B cell (primary cell): Measurements from ENCODE around the gene C1QTNF12.

Experiments used
- EZH2 ChIP-seq: IDR thresholded peaks from 2 replicates; pipeline ENCODE4 v1.6.1; 2012; ENCODE audit warnings: borderline replicate concordance, low read depth, mild to moderate bottlenecking, moderate library complexity, low read length; ENCODE audit not compliant: insufficient read depth, poor library complexity, severe bottlenecking
- TF ChIP-seq, protein P1 (sequence below): fragments of 200-600 bp; IDR thresholded peaks from one replicate; pipeline ENCODE4 v1.8.0; 2022; ENCODE audit warnings: antibody characterized with exemption, mild to moderate bottlenecking

DNA sequence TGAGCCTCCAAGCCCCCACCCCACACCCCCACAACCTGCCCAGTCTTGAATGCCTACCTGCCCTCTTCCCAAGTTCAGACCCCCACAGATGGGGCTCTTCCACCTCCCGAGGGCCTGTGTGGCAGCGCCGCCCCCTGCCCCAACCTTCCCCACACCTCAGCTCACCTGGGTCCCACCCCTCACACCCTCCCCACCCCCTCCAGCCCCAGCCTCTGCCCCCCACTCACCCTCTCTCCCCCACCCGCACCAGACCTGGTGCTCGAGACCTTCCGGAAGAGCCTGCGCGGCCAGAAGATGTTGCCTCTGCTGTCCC, 49.4 kb downstream of the C1QTNF12 start:
- TF ChIP-seq, protein P1, sequence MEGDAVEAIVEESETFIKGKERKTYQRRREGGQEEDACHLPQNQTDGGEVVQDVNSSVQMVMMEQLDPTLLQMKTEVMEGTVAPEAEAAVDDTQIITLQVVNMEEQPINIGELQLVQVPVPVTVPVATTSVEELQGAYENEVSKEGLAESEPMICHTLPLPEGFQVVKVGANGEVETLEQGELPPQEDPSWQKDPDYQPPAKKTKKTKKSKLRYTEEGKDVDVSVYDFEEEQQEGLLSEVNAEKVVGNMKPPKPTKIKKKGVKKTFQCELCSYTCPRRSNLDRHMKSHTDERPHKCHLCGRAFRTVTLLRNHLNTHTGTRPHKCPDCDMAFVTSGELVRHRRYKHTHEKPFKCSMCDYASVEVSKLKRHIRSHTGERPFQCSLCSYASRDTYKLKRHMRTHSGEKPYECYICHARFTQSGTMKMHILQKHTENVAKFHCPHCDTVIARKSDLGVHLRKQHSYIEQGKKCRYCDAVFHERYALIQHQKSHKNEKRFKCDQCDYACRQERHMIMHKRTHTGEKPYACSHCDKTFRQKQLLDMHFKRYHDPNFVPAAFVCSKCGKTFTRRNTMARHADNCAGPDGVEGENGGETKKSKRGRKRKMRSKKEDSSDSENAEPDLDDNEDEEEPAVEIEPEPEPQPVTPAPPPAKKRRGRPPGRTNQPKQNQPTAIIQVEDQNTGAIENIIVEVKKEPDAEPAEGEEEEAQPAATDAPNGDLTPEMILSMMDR: no peak
- TF ChIP-seq EZH2: no peak
